K562 (cell line): Measurements from ENCODE around the gene LPIN1. TPM values are rescaled to one million over a fixed set of nuclear protein-coding genes. Genes with fewer than 3 reads are reported as not detected.

Experiments
- FIP1L1 ChIP-seq: fragments of 200-400 bp; formaldehyde crosslinking; IDR thresholded peaks from 2 replicates; pipeline ENCODE4 v1.6.1; 2018; ENCODE audit warnings: mild to moderate bottlenecking, low read depth, low read length; ENCODE audit not compliant: poor library complexity, severe bottlenecking
- MEIS2 ChIP-seq: fragments of 450-650 bp; IDR thresholded peaks from 2 replicates; pipeline ENCODE4 v1.6.1; 2014; ENCODE audit warnings: mild to moderate bottlenecking; ENCODE audit not compliant: partially characterized antibody
- PPARD ChIP-seq: fragments of 250-450 bp; sonication (Bioruptor Pico); IDR thresholded peaks from 2 replicates; pipeline ENCODE4 v1.8.0; 2022; ENCODE audit warnings: inconsistent platforms, mild to moderate bottlenecking, moderate library complexity
- PRMT5 ChIP-seq: sonication (generic); formaldehyde crosslinking; IDR thresholded peaks from 2 replicates; pipeline ENCODE4 v1.5.0; 2020; ENCODE audit warnings: missing genetic modification reagents
- SREBF2 ChIP-seq: sonication (generic); formaldehyde crosslinking; IDR thresholded peaks from 2 replicates; pipeline ENCODE4 v1.4.0; 2020; ENCODE audit warnings: mild to moderate bottlenecking, missing genetic modification reagents
- TCF7 ChIP-seq: sonication (generic); IDR thresholded peaks from 2 replicates; pipeline ENCODE4 v1.6.1; 2016; ENCODE audit warnings: antibody characterized with exemption, borderline replicate concordance
- ZNF232 ChIP-seq: sonication (generic); formaldehyde crosslinking; IDR thresholded peaks from 2 replicates; pipeline ENCODE4 v1.8.0; 2022; ENCODE audit warnings: mild to moderate bottlenecking, missing genetic modification reagents
- ZNF263 ChIP-seq: sonication (generic); formaldehyde crosslinking; IDR thresholded peaks from 2 replicates; pipeline ENCODE4 v1.8.0; 2022; ENCODE audit warnings: mild to moderate bottlenecking, missing genetic modification reagents, borderline replicate concordance
- polyA plus RNA-seq, 8 experiments: library from polyadenylated mRNA; depleted of rRNA in 4 of 8; stranded (reverse) in 5 of 8; unstranded in 3 of 8; fragments of >200 nt; fragmentation: Nextera tagmentation in 2 of 8; fragmentation: Illumina TruSeq in 1 of 8; extraction: Ambion mirVana in 2 of 8; extraction: Trizol in 1 of 8; gene quantifications; 2 replicates each; pipeline versions ENCODE4 v1.2.1 to v1.2.3, GENCODE V29; 2011 to 2014; ENCODE audit warnings: inconsistent platforms in 1 of 8, missing spikeins in 1 of 8
- total RNA-seq, 7 experiments: library from RNA; depleted of rRNA in 6 of 7; stranded (reverse); fragments of >200 nt in 6 of 7; fragmentation: Illumina TruSeq in 2 of 7; extraction: Trizol in 2 of 7; gene quantifications; 2 replicates each; pipeline versions ENCODE4 v1.2.1 to v1.2.3, GENCODE V29; 2011 to 2021; ENCODE audit warnings: low replicate concordance in 1 of 7
- TF ChIP-seq, protein P1 (sequence below): fragments of 450-650 bp; conservative IDR thresholded peaks from 2 replicates; pipeline ENCODE4 v1.6.1; 2016; ENCODE audit warnings: missing genetic modification characterization, low read depth, mild to moderate bottlenecking, missing compliant biosample characterization, moderate library complexity
- TF ChIP-seq, protein P2 (sequence below): fragments of 250-450 bp; sonication (Bioruptor Pico); IDR thresholded peaks from 2 replicates; pipeline ENCODE4 v1.5.0; 2020; ENCODE audit warnings: mild to moderate bottlenecking, borderline replicate concordance
- TF ChIP-seq, protein P3 (sequence below): fragments of 450-650 bp; formaldehyde crosslinking; IDR thresholded peaks from 2 replicates; pipeline ENCODE4 v1.4.0; 2020; ENCODE audit warnings: mild to moderate bottlenecking, moderate library complexity
- TF ChIP-seq, protein P4 (sequence below), 3 experiments: fragments of 200-800 bp in 1 of 3; fragments of 250-450 bp in 1 of 3; fragments of 450-650 bp in 1 of 3; sonication (Bioruptor Pico) in 1 of 3; sonication (Bioruptor generic) in 1 of 3; formaldehyde crosslinking in 1 of 3; IDR thresholded peaks; 2 replicates each; pipeline versions ENCODE4 v1.6.1 to v1.8.0; 2016 to 2022; ENCODE audit warnings: mild to moderate bottlenecking in 2 of 3, missing genetic modification characterization in 2 of 3, missing compliant biosample characterization in 1 of 3, moderate library complexity in 1 of 3

LPIN1 gene
- total and polyA plus RNA-seq, 9 of the 15 experiments (the other 6 are each of a cell fraction or from before 2014, with no cell fraction given), result 9.2 to 84.0 (median 27.8) TPM

DNA sequence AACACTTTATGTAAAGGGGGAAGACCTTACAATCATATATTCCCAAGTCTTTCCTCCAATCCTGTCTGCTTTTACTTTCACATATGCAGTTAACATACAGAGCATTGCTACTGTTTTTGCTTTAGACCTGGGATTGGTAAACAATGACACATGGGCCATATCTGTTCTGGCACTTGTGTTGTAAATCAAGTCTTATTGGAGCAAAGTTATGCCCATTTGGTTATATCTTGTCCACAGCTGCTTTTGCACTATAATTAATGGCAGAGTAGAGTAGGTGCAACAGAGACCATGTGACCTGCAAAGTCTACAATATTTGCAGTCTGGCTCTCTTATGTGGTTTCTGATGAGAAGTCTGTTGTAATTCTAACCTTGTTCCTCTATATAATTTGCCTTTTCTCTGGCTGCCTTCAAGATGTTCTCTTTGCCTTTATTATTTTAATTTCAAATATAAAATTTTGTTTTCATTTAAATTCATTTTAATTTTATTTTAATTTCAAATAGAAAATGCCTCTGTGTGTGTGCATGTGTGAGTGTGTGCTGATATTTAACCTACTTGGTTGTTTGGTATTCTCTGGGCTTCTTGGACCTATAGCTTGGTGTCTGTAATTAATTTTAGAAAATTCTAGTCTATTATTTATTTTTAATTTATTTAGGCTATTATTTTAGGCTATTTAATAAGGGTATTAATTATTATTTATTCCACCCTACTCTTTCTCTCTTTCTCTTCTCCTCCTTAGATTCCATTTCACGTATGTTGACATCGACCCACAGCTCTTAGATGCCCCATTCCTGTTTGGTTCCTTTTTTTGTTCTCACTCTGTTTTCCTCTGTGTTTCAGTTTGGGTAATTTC is 16.8 kb upstream of the LPIN1 start (continued):
- TF ChIP-seq, protein P1, sequence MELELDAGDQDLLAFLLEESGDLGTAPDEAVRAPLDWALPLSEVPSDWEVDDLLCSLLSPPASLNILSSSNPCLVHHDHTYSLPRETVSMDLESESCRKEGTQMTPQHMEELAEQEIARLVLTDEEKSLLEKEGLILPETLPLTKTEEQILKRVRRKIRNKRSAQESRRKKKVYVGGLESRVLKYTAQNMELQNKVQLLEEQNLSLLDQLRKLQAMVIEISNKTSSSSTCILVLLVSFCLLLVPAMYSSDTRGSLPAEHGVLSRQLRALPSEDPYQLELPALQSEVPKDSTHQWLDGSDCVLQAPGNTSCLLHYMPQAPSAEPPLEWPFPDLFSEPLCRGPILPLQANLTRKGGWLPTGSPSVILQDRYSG, result no peak
- TF ChIP-seq PRMT5 (CRISPR knock-in tag) (no peak), ZNF232 (CRISPR knock-in tag) (no peak), SREBF2 (CRISPR knock-in tag) (no peak), MEIS2 (peak; percentile 56), PPARD (CRISPR knock-in tag) (no peak), TCF7 (no peak), ZNF263 (CRISPR knock-in tag) (no peak), FIP1L1 (no peak)
- TF ChIP-seq, protein P2, sequence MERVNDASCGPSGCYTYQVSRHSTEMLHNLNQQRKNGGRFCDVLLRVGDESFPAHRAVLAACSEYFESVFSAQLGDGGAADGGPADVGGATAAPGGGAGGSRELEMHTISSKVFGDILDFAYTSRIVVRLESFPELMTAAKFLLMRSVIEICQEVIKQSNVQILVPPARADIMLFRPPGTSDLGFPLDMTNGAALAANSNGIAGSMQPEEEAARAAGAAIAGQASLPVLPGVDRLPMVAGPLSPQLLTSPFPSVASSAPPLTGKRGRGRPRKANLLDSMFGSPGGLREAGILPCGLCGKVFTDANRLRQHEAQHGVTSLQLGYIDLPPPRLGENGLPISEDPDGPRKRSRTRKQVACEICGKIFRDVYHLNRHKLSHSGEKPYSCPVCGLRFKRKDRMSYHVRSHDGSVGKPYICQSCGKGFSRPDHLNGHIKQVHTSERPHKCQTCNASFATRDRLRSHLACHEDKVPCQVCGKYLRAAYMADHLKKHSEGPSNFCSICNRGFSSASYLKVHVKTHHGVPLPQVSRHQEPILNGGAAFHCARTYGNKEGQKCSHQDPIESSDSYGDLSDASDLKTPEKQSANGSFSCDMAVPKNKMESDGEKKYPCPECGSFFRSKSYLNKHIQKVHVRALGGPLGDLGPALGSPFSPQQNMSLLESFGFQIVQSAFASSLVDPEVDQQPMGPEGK (CRISPR knock-in tag), result no peak
- TF ChIP-seq, protein P3, sequence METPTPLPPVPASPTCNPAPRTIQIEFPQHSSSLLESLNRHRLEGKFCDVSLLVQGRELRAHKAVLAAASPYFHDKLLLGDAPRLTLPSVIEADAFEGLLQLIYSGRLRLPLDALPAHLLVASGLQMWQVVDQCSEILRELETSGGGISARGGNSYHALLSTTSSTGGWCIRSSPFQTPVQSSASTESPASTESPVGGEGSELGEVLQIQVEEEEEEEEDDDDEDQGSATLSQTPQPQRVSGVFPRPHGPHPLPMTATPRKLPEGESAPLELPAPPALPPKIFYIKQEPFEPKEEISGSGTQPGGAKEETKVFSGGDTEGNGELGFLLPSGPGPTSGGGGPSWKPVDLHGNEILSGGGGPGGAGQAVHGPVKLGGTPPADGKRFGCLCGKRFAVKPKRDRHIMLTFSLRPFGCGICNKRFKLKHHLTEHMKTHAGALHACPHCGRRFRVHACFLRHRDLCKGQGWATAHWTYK (CRISPR knock-in tag), result no peak
- TF ChIP-seq, protein P4, sequence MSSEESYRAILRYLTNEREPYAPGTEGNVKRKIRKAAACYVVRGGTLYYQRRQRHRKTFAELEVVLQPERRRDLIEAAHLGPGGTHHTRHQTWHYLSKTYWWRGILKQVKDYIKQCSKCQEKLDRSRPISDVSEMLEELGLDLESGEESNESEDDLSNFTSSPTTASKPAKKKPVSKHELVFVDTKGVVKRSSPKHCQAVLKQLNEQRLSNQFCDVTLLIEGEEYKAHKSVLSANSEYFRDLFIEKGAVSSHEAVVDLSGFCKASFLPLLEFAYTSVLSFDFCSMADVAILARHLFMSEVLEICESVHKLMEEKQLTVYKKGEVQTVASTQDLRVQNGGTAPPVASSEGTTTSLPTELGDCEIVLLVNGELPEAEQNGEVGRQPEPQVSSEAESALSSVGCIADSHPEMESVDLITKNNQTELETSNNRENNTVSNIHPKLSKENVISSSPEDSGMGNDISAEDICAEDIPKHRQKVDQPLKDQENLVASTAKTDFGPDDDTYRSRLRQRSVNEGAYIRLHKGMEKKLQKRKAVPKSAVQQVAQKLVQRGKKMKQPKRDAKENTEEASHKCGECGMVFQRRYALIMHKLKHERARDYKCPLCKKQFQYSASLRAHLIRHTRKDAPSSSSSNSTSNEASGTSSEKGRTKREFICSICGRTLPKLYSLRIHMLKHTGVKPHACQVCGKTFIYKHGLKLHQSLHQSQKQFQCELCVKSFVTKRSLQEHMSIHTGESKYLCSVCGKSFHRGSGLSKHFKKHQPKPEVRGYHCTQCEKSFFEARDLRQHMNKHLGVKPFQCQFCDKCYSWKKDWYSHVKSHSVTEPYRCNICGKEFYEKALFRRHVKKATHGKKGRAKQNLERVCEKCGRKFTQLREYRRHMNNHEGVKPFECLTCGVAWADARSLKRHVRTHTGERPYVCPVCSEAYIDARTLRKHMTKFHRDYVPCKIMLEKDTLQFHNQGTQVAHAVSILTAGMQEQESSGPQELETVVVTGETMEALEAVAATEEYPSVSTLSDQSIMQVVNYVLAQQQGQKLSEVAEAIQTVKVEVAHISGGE (CRISPR knock-in tag; IDR thresholded peaks at IDR 0.05), result no peak
- TF ChIP-seq, all 486 proteins: peak for 4
